CD14-positive monocyte (primary cell): Measurements from ENCODE around the gene C3orf18. TPM values are rescaled to one million over a fixed set of nuclear protein-coding genes. Genes with fewer than 3 reads are reported as not detected.

Experiments
- DNase-seq, 3 donors: peaks; one replicate each; pipeline ENCODE4 v3.0.0-alpha.2; 2011 to 2022
- H2AFZ ChIP-seq: 2 replicates; pipeline ENCODE4 v1.6.0; 2012; ENCODE audit warnings: mild to moderate bottlenecking, low read depth, low read length, inconsistent platforms; ENCODE audit not compliant: insufficient read depth, poor library complexity, severe bottlenecking
- H3K27ac ChIP-seq, 2 donors: 1 replicate in 1 of 2; 2 replicates in 1 of 2; pipeline ENCODE4 v1.5.1; 2012 to 2013; ENCODE audit warnings: low read length in 2 of 2, control low read depth in 1 of 2, inconsistent platforms in 1 of 2, low read depth in 1 of 2, mild to moderate bottlenecking in 1 of 2
- H3K27me3 ChIP-seq, 2 donors: one replicate each; pipeline versions ENCODE4 v1.6.0 to v1.6.1; 2011 to 2013; ENCODE audit warnings: low read length in 2 of 2; ENCODE audit not compliant: control insufficient read depth in 2 of 2, insufficient read depth in 2 of 2
- H3K36me3 ChIP-seq, 2 donors: replicated peaks in 1 of 2; 1 replicate in 1 of 2; 2 replicates in 1 of 2; pipeline versions ENCODE4 v1.5.1 to v1.6.1; 2012 to 2013; ENCODE audit warnings: low read length in 2 of 2, control low read depth in 1 of 2, inconsistent platforms in 1 of 2, mild to moderate bottlenecking in 1 of 2; ENCODE audit not compliant: insufficient read depth in 2 of 2, control insufficient read depth in 1 of 2
- H3K4me1 ChIP-seq, 2 donors: 1 replicate in 1 of 2; 2 replicates in 1 of 2; pipeline versions ENCODE4 v1.5.1 to v1.6.1; 2012 to 2013; ENCODE audit warnings: low read length in 2 of 2, control low read depth in 1 of 2, inconsistent platforms in 1 of 2, mild to moderate bottlenecking in 1 of 2, moderate library complexity in 1 of 2; ENCODE audit not compliant: insufficient read depth in 2 of 2, control insufficient read depth in 1 of 2
- H3K4me2 ChIP-seq: replicated peaks from 2 replicates; pipeline ENCODE3; 2012; ENCODE audit warnings: low read length, moderate library complexity, mild to moderate bottlenecking; ENCODE audit not compliant: poor library complexity, severe bottlenecking; ENCODE audit errors: extremely low read depth
- H3K4me3 ChIP-seq, 3 experiments: fragments of 200-600 bp in 1 of 3; sonication (generic) in 1 of 3; replicated peaks in 1 of 3; 1 replicate in 2 of 3; 2 replicates in 1 of 3; pipeline ENCODE4 v1.5.1; 2011 to 2013; ENCODE audit warnings: low read length in 3 of 3, mild to moderate bottlenecking in 3 of 3, control low read depth in 2 of 3, low read depth in 2 of 3, inconsistent platforms in 1 of 3, moderate library complexity in 1 of 3
- H3K79me2 ChIP-seq: 2 replicates; pipeline ENCODE4 v1.6.0; 2012; ENCODE audit warnings: mild to moderate bottlenecking, control low read depth, inconsistent platforms, low read length, moderate library complexity; ENCODE audit not compliant: insufficient read depth
- H3K9ac ChIP-seq: 2 replicates; pipeline ENCODE4 v1.6.0; 2017; ENCODE audit warnings: low read length, mild to moderate bottlenecking; ENCODE audit not compliant: insufficient read depth, poor library complexity, severe bottlenecking
- H3K9me3 ChIP-seq, 2 donors: replicated peaks in 1 of 2; 1 replicate in 1 of 2; 2 replicates in 1 of 2; pipeline versions ENCODE4 v1.5.1 to v1.6.1; 2012 to 2013; ENCODE audit warnings: low read length in 2 of 2, control low read depth in 1 of 2; ENCODE audit not compliant: control insufficient read depth in 1 of 2, insufficient read depth in 1 of 2
- H4K20me1 ChIP-seq: 2 replicates; pipeline ENCODE4 v1.6.0; 2012; ENCODE audit warnings: mild to moderate bottlenecking, low read length, control low read depth, moderate library complexity; ENCODE audit not compliant: insufficient read depth
- H3K27ac Mint-ChIP-seq, 7 donors: one replicate each; pipeline ENCODE4 v1.8.0; 2020; ENCODE audit warnings: mild to moderate bottlenecking in 7 of 7, mixed read lengths in 7 of 7, moderate library complexity in 6 of 7, inconsistent platforms in 2 of 7
- H3K27me3 Mint-ChIP-seq, 3 donors: one replicate each; pipeline ENCODE4 v1.8.0; 2021 to 2022; ENCODE audit warnings: low read depth in 3 of 3, mild to moderate bottlenecking in 3 of 3, mixed read lengths in 3 of 3, moderate library complexity in 3 of 3, inconsistent platforms in 1 of 3
- H3K36me3 Mint-ChIP-seq, 2 donors: one replicate each; pipeline ENCODE4 v1.8.0; 2020; ENCODE audit warnings: mixed read lengths in 2 of 2, inconsistent platforms in 1 of 2, mild to moderate bottlenecking in 1 of 2
- H3K4me1 Mint-ChIP-seq: one replicate; pipeline ENCODE4 v1.8.0; 2020; ENCODE audit warnings: mild to moderate bottlenecking, mixed read lengths
- H3K4me3 Mint-ChIP-seq, 2 donors: one replicate each; pipeline ENCODE4 v1.8.0; 2020; ENCODE audit warnings: mild to moderate bottlenecking in 2 of 2, mixed read lengths in 2 of 2, moderate library complexity in 1 of 2
- H3K9me3 Mint-ChIP-seq, 7 donors: one replicate each; pipeline ENCODE4 v1.8.0; 2020 to 2022; ENCODE audit warnings: mixed read lengths in 7 of 7, mild to moderate bottlenecking in 6 of 7, moderate library complexity in 6 of 7, inconsistent platforms in 2 of 7
- WGBS: methylation state at CpG from one replicate; pipeline ENCODE4 v1.1.5; 2013; ENCODE audit warnings: missing lambda C conversion rate; ENCODE audit not compliant: insufficient coverage; 5-methylcytosine and 5-hydroxymethylcytosine counted together
- intact Hi-C, 2 donors: fragments of 100-400 bp; cut with micrococcal nuclease; formaldehyde crosslinking; loops; one replicate each; pipeline versions ENCODE4 v1.15.0 to v1.15.1; 2023
- polyA plus RNA-seq, 3 donors: library from polyadenylated mRNA; depleted of rRNA in 1 of 3; unstranded in 2 of 3; stranded (reverse) in 1 of 3; fragments of 300-500 nt in 2 of 3; fragments of >200 nt in 1 of 3; fragmentation: Illumina TruSeq in 2 of 3; gene quantifications; 1 replicate in 2 of 3; 2 replicates in 1 of 3; pipeline ENCODE4 v1.2.3, GENCODE V29; 2012 to 2021
- TF ChIP-seq, protein P1 (sequence below): fragments of 200-600 bp; IDR thresholded peaks from one replicate; pipeline ENCODE4 v1.8.0; 2022; ENCODE audit warnings: antibody characterized with exemption, mild to moderate bottlenecking

C3orf18 gene
- polyA plus RNA-seq, 3 donors, result 0.18 to 1.5 (median 0.76) TPM

DNA sequence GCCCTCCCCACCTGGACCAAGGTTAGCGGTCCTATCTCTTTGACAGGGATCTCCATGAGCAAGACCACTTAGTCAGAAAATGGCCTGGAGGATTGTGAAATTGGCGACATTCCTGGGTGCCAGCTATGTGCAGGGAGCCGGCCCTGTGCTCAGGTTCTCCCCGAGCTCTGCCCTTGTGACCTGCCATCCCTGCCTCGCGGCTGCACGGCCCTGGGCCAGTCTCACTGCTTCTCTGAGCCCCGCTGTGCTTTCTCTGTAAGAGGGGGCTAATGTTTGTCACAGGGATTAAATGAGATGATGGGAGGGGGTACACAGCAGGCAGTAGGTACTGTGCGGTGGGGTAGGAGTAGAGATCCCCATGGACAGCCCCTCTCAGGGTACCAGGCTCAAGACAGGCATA, 14.9 kb downstream of the C3orf18 start:
- H3K9me3 ChIP-seq, result no peaks in the 10 kb centered on the region
- H3K4me3 ChIP-seq, result no peak overlapping the region
- no peak overlapping the region for H2AFZ ChIP-seq
- no peak for DNase-seq
- intact Hi-C loops, result no loop called here
- TF ChIP-seq, protein P1, sequence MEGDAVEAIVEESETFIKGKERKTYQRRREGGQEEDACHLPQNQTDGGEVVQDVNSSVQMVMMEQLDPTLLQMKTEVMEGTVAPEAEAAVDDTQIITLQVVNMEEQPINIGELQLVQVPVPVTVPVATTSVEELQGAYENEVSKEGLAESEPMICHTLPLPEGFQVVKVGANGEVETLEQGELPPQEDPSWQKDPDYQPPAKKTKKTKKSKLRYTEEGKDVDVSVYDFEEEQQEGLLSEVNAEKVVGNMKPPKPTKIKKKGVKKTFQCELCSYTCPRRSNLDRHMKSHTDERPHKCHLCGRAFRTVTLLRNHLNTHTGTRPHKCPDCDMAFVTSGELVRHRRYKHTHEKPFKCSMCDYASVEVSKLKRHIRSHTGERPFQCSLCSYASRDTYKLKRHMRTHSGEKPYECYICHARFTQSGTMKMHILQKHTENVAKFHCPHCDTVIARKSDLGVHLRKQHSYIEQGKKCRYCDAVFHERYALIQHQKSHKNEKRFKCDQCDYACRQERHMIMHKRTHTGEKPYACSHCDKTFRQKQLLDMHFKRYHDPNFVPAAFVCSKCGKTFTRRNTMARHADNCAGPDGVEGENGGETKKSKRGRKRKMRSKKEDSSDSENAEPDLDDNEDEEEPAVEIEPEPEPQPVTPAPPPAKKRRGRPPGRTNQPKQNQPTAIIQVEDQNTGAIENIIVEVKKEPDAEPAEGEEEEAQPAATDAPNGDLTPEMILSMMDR, result no peak
- no peaks in the 10 kb centered on the region for H3K79me2 ChIP-seq
- Mint-ChIP-seq H3K27me3 (peaks cover 0 to 4% (median 3%) of the 10 kb centered on the region in 3 donors), H3K9me3 (no peaks in the 10 kb centered on the region), H3K4me1 (no peaks in the 10 kb centered on the region), H3K27ac (no peak overlapping the region), H3K4me3 (no peak overlapping the region), H3K36me3 (no peaks in the 10 kb centered on the region)
- no peaks in the 10 kb centered on the region for H3K4me1 ChIP-seq
- WGBS, result 95% methylated on average over 5 of the region's 9 CpGs
- no peaks in the 10 kb centered on the region for H3K27me3 ChIP-seq
- H3K4me2 ChIP-seq, result no peak overlapping the region
- H3K36me3 ChIP-seq, result no peaks in the 10 kb centered on the region
- H3K27ac ChIP-seq, result no peak overlapping the region
- H3K9ac ChIP-seq, result no peak overlapping the region
- H4K20me1 ChIP-seq, result no peaks in the 10 kb centered on the region

DNA sequence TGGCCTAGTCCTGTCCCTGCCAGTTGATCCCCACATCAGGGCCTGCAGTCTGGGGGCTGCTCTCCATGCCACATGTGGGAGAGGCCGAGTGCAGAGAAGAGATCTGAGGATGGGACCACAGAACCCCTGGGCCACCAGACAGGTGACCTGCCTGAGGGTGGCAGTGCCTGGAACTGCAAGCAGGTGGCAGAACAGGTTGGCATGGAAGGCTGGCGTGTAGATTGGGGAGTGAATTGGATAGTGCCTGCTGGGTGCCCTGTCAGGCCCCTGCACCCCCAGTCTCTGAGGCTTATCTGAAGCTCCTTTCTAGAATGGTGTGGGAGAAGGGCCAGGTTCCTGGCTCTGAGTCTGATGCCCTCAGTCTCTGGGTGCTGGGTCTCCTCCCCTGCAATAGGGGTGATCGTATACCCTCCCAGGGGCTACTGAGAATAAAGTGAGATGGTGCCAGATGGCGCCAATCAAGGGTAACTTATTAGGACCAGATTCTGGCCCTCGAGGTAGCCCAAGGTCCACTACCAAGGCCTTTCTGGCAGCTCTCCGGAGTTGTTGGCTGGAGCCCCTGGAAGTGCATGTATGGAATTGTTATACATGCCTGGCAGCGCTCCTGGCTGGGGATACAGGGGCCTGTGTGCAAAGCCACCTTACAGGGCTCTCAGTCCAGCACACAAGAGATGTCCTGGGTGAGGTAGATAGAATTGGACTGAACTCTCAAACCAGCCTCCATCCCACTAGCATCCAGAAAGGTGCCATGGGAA, 15.7 kb downstream of the C3orf18 start:
- no peak overlapping the region for H2AFZ ChIP-seq
- no peaks in the 10 kb centered on the region for H3K9me3 ChIP-seq
- no peaks in the 10 kb centered on the region for H3K27me3 ChIP-seq
- Mint-ChIP-seq H3K9me3 (no peaks in the 10 kb centered on the region), H3K36me3 (no peaks in the 10 kb centered on the region), H3K27me3 (peaks cover 3 to 4% (median 3%) of the 10 kb centered on the region in 3 donors), H3K4me3 (no peak overlapping the region), H3K4me1 (no peaks in the 10 kb centered on the region), H3K27ac (no peak overlapping the region)
- no peaks in the 10 kb centered on the region for H3K36me3 ChIP-seq
- no peaks in the 10 kb centered on the region for H3K79me2 ChIP-seq
- H3K4me2 ChIP-seq, result no peak overlapping the region
- DNase-seq, result no peak
- no peaks in the 10 kb centered on the region for H3K4me1 ChIP-seq
- WGBS, result 90% methylated on average over 5 of the region's 7 CpGs
- no peak overlapping the region for H3K4me3 ChIP-seq
- no peak overlapping the region for H3K27ac ChIP-seq
- no peaks in the 10 kb centered on the region for H4K20me1 ChIP-seq
- intact Hi-C loops, result no loop called here
- TF ChIP-seq, protein P1, result no peak
- H3K9ac ChIP-seq, result no peak overlapping the region
